GM13977 (cell line): ENCODE measurements around the gene RRP36.

ENCODE experiments used
- DNase-seq: peaks from one replicate; pipeline ENCODE4 v3.0.0; 2012; ENCODE audit warnings: low spot score
- CTCF ChIP-seq: IDR thresholded peaks from 2 replicates; pipeline ENCODE4 v1.5.1; 2012; ENCODE audit warnings: mild to moderate bottlenecking, control low read depth; ENCODE audit not compliant: insufficient read depth; ENCODE audit errors: extremely low read depth, missing control alignments
- in situ Hi-C: fragments of 300-500 bp; cut with MboI; formaldehyde crosslinking; loops from one replicate; pipeline ENCODE4 v1.12.0; 2022; ENCODE audit warnings: low sequenced_read_pairs, low pct_unique_long_range_greater_than_20kb, mixed read lengths, inconsistent platforms; ENCODE audit not compliant: unreplicated experiment

The RRP36 gene

GRCh38 chr6:43076464-43077332 is 55.3 kb downstream of the RRP36 start:
- in situ Hi-C loops = no loop called here
- no peak for TF ChIP-seq CTCF
- DNase-seq = no peak

GRCh38 chr6:43077333-43077809 is 55.9 kb downstream of the RRP36 start:
- in situ Hi-C loops = no loop called here
- TF ChIP-seq CTCF = no peak
- DNase-seq = no peak

- no peak for TF ChIP-seq CTCF
- in situ Hi-C loops = no loop called here
- no peak for DNase-seq
These were observed 56.6 kb downstream of the RRP36 start for GRCh38 chr6:43077981-43078511.

GRCh38 chr6:43078691-43079090 is 57.3 kb downstream of the RRP36 start:
- in situ Hi-C loops = no loop called here
- DNase-seq = no peak
- TF ChIP-seq CTCF = no peak
